OCI-LY7 (cell line): Measurements from ENCODE around the gene ABCD2.

Source experiments
- EZH2phosphoT487 ChIP-seq: fragments of 200-600 bp; sonication (generic); IDR thresholded peaks from 2 replicates; pipeline ENCODE4 v1.6.1; 2018; ENCODE audit warnings: low read depth, borderline replicate concordance, mild to moderate bottlenecking, mixed run types, antibody characterized with exemption, low read length, moderate library complexity, mixed read lengths
- TF ChIP-seq, protein P1 (sequence below): fragments of 200-600 bp; sonication (generic); conservative IDR thresholded peaks from 2 replicates; pipeline ENCODE4 v1.5.1; 2014; ENCODE audit warnings: mild to moderate bottlenecking, antibody characterized with exemption, low read length, moderate library complexity, mixed read lengths

DNA sequence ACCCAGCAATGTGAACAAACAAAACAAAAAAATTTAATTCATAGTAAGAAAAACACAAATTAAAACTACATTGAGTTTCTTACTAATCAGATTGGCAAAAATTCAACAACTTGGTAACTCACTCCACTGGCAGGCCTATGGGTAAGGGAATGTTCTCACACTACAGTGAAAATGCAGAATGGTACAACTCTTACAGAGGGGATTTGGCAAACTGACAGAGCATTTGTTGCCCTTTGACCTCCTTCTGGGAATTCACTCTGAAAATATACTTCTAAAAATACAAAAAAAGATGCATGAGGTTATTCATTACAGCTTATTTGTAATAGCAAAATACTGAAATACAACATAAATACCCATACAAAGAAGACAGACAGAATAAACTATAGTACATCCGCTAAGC lies 32.8 kb downstream of the ABCD2 start:
- TF ChIP-seq, protein P1, sequence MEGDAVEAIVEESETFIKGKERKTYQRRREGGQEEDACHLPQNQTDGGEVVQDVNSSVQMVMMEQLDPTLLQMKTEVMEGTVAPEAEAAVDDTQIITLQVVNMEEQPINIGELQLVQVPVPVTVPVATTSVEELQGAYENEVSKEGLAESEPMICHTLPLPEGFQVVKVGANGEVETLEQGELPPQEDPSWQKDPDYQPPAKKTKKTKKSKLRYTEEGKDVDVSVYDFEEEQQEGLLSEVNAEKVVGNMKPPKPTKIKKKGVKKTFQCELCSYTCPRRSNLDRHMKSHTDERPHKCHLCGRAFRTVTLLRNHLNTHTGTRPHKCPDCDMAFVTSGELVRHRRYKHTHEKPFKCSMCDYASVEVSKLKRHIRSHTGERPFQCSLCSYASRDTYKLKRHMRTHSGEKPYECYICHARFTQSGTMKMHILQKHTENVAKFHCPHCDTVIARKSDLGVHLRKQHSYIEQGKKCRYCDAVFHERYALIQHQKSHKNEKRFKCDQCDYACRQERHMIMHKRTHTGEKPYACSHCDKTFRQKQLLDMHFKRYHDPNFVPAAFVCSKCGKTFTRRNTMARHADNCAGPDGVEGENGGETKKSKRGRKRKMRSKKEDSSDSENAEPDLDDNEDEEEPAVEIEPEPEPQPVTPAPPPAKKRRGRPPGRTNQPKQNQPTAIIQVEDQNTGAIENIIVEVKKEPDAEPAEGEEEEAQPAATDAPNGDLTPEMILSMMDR: no peak
- TF ChIP-seq EZH2phosphoT487: no peak
